GM12864 (cell line): ENCODE results near the gene ANKFN1.

Experiments
- DNase-seq: peaks from one replicate; pipeline ENCODE4 v3.0.0-alpha.2; 2011; ENCODE audit warnings: low read depth
- H3K4me3 ChIP-seq: 2 replicates; pipeline ENCODE4 v1.5.1; 2011; ENCODE audit warnings: mild to moderate bottlenecking, low read depth, low read length, control low read depth
- TF ChIP-seq, protein P1 (sequence below): IDR thresholded peaks from 2 replicates; pipeline ENCODE4 v1.5.1; 2011; ENCODE audit warnings: low read depth, mild to moderate bottlenecking, moderate library complexity, low read length, control low read depth, inconsistent platforms; ENCODE audit errors: missing control alignments

The ANKFN1 gene

DNA sequence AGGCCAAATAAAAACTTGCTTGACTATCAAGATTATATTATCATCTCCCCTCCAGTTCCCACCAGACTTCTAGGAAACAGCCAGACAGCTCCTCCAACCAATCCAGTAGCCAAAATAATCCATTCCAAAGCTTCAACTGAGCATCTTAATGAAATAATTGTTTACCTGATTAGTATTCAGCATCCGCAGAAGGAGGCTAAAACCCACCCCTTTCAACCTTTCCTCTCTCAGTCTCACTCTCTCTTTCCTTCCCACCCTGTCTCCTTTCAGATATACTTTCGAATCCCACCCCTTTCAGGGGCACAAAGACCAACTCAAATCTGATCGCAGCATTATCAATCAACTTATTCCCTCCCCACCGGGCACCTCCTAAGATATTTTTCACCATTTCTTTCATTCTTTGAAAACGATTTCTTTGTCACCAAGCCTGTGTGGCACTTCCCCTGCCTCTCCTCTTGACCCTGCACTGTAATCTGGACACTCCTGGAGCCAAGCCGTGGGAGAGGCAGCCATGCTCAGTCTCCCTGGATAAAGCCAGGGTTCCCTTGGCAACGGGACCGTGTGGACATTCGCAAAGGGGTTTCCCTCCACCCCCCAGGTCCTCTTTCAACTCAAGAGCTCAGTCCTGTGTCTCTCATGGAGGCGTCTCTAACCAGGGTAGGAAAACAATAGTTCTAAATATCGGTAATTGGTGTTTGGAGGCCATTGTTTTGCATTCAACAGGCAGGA is at the start of gene ANKFN1:
Gene ANKFN1, plus strand, starts transcription at position 602 of the 729 bp plus-strand sequence. CDS start 59,193 bp downstream, outside the sequence.
- no peak within 1 kb of the TSS for H3K4me3 ChIP-seq
- TF ChIP-seq, protein P1, sequence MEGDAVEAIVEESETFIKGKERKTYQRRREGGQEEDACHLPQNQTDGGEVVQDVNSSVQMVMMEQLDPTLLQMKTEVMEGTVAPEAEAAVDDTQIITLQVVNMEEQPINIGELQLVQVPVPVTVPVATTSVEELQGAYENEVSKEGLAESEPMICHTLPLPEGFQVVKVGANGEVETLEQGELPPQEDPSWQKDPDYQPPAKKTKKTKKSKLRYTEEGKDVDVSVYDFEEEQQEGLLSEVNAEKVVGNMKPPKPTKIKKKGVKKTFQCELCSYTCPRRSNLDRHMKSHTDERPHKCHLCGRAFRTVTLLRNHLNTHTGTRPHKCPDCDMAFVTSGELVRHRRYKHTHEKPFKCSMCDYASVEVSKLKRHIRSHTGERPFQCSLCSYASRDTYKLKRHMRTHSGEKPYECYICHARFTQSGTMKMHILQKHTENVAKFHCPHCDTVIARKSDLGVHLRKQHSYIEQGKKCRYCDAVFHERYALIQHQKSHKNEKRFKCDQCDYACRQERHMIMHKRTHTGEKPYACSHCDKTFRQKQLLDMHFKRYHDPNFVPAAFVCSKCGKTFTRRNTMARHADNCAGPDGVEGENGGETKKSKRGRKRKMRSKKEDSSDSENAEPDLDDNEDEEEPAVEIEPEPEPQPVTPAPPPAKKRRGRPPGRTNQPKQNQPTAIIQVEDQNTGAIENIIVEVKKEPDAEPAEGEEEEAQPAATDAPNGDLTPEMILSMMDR = no peak
- no peak for DNase-seq

- TF ChIP-seq, protein P1 = no peak
- H3K4me3 ChIP-seq = no peak overlapping the region
- DNase-seq = no peak
Observed at GRCh38 chr17:56108811-56109284, 44.4 kb upstream of the ANKFN1 start.

- TF ChIP-seq, protein P1 = no peak
- no peak for DNase-seq
- no peak overlapping the region for H3K4me3 ChIP-seq
Observed at GRCh38 chr17:56109836-56110235, 43.4 kb upstream of the ANKFN1 start.

- H3K4me3 ChIP-seq = no peak overlapping the region
- TF ChIP-seq, protein P1 = no peak
- DNase-seq = no peak
Observed at GRCh38 chr17:56110463-56111135, 42.7 kb upstream of the ANKFN1 start.

- TF ChIP-seq, protein P1 = no peak
- H3K4me3 ChIP-seq = no peak overlapping the region
- no peak for DNase-seq
Observed at GRCh38 chr17:56111706-56112485, 41.4 kb upstream of the ANKFN1 start.

DNA sequence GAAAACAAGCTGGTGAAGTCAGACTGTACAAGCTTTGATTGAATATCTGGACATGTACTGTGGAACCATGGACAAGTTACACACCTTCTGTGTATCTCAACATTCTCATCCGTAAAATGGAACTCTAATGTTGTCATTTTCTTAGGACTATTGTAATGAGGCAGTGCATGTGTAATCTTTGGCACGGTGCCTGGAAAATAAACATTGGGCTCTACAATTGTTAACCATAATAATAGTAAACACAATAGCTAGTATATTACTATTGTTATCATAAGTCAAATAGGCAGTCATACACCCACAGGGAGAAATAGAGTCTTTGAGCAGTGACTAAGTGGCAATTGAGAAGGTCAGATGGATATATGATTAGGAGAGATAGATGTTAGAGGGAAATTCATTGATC is 39.8 kb upstream of the ANKFN1 start:
- no peak for DNase-seq
- H3K4me3 ChIP-seq = no peak overlapping the region
- TF ChIP-seq, protein P1 = no peak
